PFSK-1 (cell line): ENCODE data around the gene PDPK1.

Experiments used
- FOXP2 ChIP-seq: optimal IDR thresholded peaks from 2 replicates; pipeline ENCODE3; 2011; ENCODE audit warnings: borderline replicate concordance, control low read depth, inconsistent platforms; ENCODE audit not compliant: insufficient read depth; ENCODE audit errors: extremely low read length, extremely low read depth
- POLR2AphosphoS5 ChIP-seq: IDR thresholded peaks from 2 replicates; pipeline ENCODE4 v1.6.1; 2012; ENCODE audit warnings: low read depth, mild to moderate bottlenecking, control low read depth, low read length, moderate library complexity
- SIN3A ChIP-seq: IDR thresholded peaks from 2 replicates; pipeline ENCODE4 v1.6.1; 2012; ENCODE audit warnings: mild to moderate bottlenecking, low read length, moderate library complexity, borderline replicate concordance; ENCODE audit not compliant: insufficient read depth
- TAF1 ChIP-seq: IDR thresholded peaks from 2 replicates; pipeline ENCODE4 v1.6.1; 2012; ENCODE audit warnings: low read length, control low read depth, borderline replicate concordance; ENCODE audit not compliant: insufficient read depth
- TF ChIP-seq, protein P1 (sequence below), 2 experiments: IDR thresholded peaks; 2 replicates each; pipeline versions ENCODE4 v1.6.1 to v1.8.0; 2011 to 2012; ENCODE audit warnings: low read depth in 2 of 2, low read length in 2 of 2, control low read depth in 1 of 2, inconsistent platforms in 1 of 2, mild to moderate bottlenecking in 1 of 2, moderate library complexity in 1 of 2; ENCODE audit not compliant: insufficient read depth in 1 of 2

GRCh38 chr16:2519711-2520080 is 18.1 kb upstream of the PDPK1 start:
- TF ChIP-seq TAF1 (no peak), FOXP2 (no peak), POLR2AphosphoS5 (no peak), SIN3A (no peak)
- TF ChIP-seq, protein P1, sequence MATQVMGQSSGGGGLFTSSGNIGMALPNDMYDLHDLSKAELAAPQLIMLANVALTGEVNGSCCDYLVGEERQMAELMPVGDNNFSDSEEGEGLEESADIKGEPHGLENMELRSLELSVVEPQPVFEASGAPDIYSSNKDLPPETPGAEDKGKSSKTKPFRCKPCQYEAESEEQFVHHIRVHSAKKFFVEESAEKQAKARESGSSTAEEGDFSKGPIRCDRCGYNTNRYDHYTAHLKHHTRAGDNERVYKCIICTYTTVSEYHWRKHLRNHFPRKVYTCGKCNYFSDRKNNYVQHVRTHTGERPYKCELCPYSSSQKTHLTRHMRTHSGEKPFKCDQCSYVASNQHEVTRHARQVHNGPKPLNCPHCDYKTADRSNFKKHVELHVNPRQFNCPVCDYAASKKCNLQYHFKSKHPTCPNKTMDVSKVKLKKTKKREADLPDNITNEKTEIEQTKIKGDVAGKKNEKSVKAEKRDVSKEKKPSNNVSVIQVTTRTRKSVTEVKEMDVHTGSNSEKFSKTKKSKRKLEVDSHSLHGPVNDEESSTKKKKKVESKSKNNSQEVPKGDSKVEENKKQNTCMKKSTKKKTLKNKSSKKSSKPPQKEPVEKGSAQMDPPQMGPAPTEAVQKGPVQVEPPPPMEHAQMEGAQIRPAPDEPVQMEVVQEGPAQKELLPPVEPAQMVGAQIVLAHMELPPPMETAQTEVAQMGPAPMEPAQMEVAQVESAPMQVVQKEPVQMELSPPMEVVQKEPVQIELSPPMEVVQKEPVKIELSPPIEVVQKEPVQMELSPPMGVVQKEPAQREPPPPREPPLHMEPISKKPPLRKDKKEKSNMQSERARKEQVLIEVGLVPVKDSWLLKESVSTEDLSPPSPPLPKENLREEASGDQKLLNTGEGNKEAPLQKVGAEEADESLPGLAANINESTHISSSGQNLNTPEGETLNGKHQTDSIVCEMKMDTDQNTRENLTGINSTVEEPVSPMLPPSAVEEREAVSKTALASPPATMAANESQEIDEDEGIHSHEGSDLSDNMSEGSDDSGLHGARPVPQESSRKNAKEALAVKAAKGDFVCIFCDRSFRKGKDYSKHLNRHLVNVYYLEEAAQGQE (IDR thresholded peaks at IDR 0.05; ENCODE audit: insufficient read depth in 1 of 2, low read depth in 2 of 2, low read length in 2 of 2) = no peak
